H1 (cell line): ENCODE data around the gene PLK4. TPM values are rescaled to one million over a fixed set of nuclear protein-coding genes. Genes with fewer than 3 reads are reported as not detected.
A peak's percentile ranks its signal among the peaks of the same experiment; 100 is the strongest.

Experiments used
- CTCF ChIA-PET: fragments of 300-600 bp; sonication (Branson Sonifier 250); formaldehyde crosslinking; loops from one replicate; lab custom pipeline; 2021; ENCODE audit not compliant: partially characterized antibody; lab: Charles Lee
- POLR2A ChIA-PET: fragments of 300-600 bp; sonication (Branson Sonifier 250); formaldehyde crosslinking; loops from one replicate; lab custom pipeline; 2021; ENCODE audit warnings: inconsistent platforms; ENCODE audit not compliant: partially characterized antibody; lab: Charles Lee
- DNase-seq, 2 experiments: peaks; one replicate each; pipeline versions ENCODE4 v3.0.0 to v3.0.0-alpha.2; 2010 to 2022; ENCODE audit warnings: low spot score in 2 of 2, low read depth in 1 of 2, mixed read lengths in 1 of 2
- FAIRE-seq: peaks from 2 replicates; lab custom pipeline; 2011; peaks lifted over from hg19 to GRCh38; lab: Jason Lieb, UNC
- H2AFZ ChIP-seq: 2 replicates; pipeline ENCODE4 v1.8.1; 2012; ENCODE audit warnings: low read length, inconsistent platforms
- H2AK5ac ChIP-seq: 2 replicates; pipeline ENCODE4 v1.6.1; 2013; ENCODE audit warnings: low read depth, low read length
- H2BK120ac ChIP-seq: replicated peaks from 2 replicates; pipeline ENCODE3; 2013; ENCODE audit warnings: low read depth, low read length, inconsistent platforms
- H2BK12ac ChIP-seq: 2 replicates; pipeline ENCODE4 v1.6.1; 2013; ENCODE audit warnings: low read depth, low read length
- H2BK15ac ChIP-seq: 2 replicates; pipeline ENCODE4 v1.6.1; 2013; ENCODE audit warnings: low read length
- H2BK20ac ChIP-seq: 2 replicates; pipeline ENCODE4 v1.6.1; 2013; ENCODE audit warnings: low read length
- H2BK5ac ChIP-seq: 2 replicates; pipeline ENCODE4 v1.6.1; 2013; ENCODE audit warnings: low read depth, low read length
- H3K14ac ChIP-seq: 2 replicates; pipeline ENCODE4 v1.6.1; 2013; ENCODE audit warnings: inconsistent platforms; ENCODE audit not compliant: insufficient read length
- H3K18ac ChIP-seq: 2 replicates; pipeline ENCODE4 v1.6.1; 2013; ENCODE audit warnings: low read length; ENCODE audit errors: extremely low read depth
- H3K23ac ChIP-seq: 2 replicates; pipeline ENCODE4 v1.6.1; 2013; ENCODE audit warnings: inconsistent platforms; ENCODE audit not compliant: insufficient read length
- H3K23me2 ChIP-seq: 2 replicates; pipeline ENCODE4 v1.6.1; 2013; ENCODE audit warnings: low read depth, low read length
- H3K27ac ChIP-seq: 2 replicates; pipeline ENCODE4 v1.6.1; 2011; ENCODE audit warnings: low read depth, low read length, inconsistent platforms
- H3K27me3 ChIP-seq, 4 experiments: replicated peaks in 1 of 4; 1 replicate in 1 of 4; 2 replicates in 3 of 4; pipeline versions ENCODE4 v1.6.1 to v1.8.1; 2011 to 2013; ENCODE audit warnings: low read length in 3 of 4, mild to moderate bottlenecking in 3 of 4, inconsistent platforms in 2 of 4, mixed read lengths in 2 of 4, moderate library complexity in 1 of 4; ENCODE audit not compliant: control insufficient read depth in 3 of 4, insufficient read depth in 3 of 4; ENCODE audit errors: extremely low read depth in 1 of 4
- H3K36me3 ChIP-seq, 4 experiments: 2 replicates each; pipeline versions ENCODE4 v1.6.1 to v1.8.1; 2011 to 2013; ENCODE audit warnings: mild to moderate bottlenecking in 4 of 4, low read length in 3 of 4, moderate library complexity in 2 of 4, control low read depth in 1 of 4, inconsistent platforms in 1 of 4; ENCODE audit not compliant: insufficient read depth in 4 of 4, control insufficient read depth in 2 of 4
- H3K4ac ChIP-seq: replicated peaks from 2 replicates; pipeline ENCODE3; 2013; ENCODE audit warnings: low read length, low read depth, mixed read lengths, inconsistent platforms; ENCODE audit not compliant: insufficient read length
- H3K4me1 ChIP-seq, 4 experiments: replicated peaks in 1 of 4; 1 replicate in 1 of 4; 2 replicates in 3 of 4; pipeline versions ENCODE4 v1.6.1 to v1.8.1; 2011 to 2013; ENCODE audit warnings: low read length in 3 of 4, inconsistent platforms in 2 of 4, mixed read lengths in 1 of 4; ENCODE audit not compliant: insufficient read depth in 4 of 4, control insufficient read depth in 3 of 4
- H3K4me2 ChIP-seq, 2 experiments: 2 replicates each; pipeline versions ENCODE4 v1.6.1 to v1.8.1; 2011 to 2013; ENCODE audit warnings: low read depth in 2 of 2, low read length in 2 of 2, control low read depth in 1 of 2, inconsistent platforms in 1 of 2, mild to moderate bottlenecking in 1 of 2; ENCODE audit not compliant: insufficient read depth in 1 of 2
- H3K4me3 ChIP-seq, 4 experiments: fragments of 200-600, 300-600 bp in 1 of 4; sonication (generic), shearing (Covaris generic), sonication (Bioruptor Twin) in 1 of 4; 2 replicates each; pipeline versions ENCODE4 v1.5.1 to v1.8.1; 2011 to 2016; ENCODE audit warnings: low read length in 4 of 4, low read depth in 3 of 4, control low read depth in 2 of 4, inconsistent platforms in 2 of 4, mild to moderate bottlenecking in 2 of 4, mixed read lengths in 1 of 4, moderate library complexity in 1 of 4; ENCODE audit not compliant: insufficient read depth in 2 of 4; ENCODE audit errors: extremely low read depth in 1 of 4
- H3K56ac ChIP-seq: replicated peaks from 2 replicates; pipeline ENCODE3; 2013; ENCODE audit warnings: low read depth, mild to moderate bottlenecking, mixed read lengths, low read length, inconsistent platforms; ENCODE audit not compliant: insufficient read length
- H3K79me1 ChIP-seq: 2 replicates; pipeline ENCODE4 v1.6.1; 2013; ENCODE audit warnings: low read depth, low read length, control low read depth
- H3K79me2 ChIP-seq, 2 experiments: 2 replicates each; pipeline versions ENCODE4 v1.6.1 to v1.8.1; 2012 to 2013; ENCODE audit warnings: low read length in 2 of 2, mild to moderate bottlenecking in 2 of 2, inconsistent platforms in 1 of 2; ENCODE audit not compliant: insufficient read depth in 2 of 2, control insufficient read depth in 1 of 2
- H3K9ac ChIP-seq, 4 experiments: replicated peaks in 1 of 4; 1 replicate in 1 of 4; 2 replicates in 3 of 4; pipeline versions ENCODE4 v1.6.1 to v1.8.1; 2011 to 2013; ENCODE audit warnings: low read depth in 3 of 4, low read length in 3 of 4, control low read depth in 2 of 4, mild to moderate bottlenecking in 2 of 4, moderate library complexity in 2 of 4, inconsistent platforms in 1 of 4; ENCODE audit errors: extremely low read depth in 1 of 4
- H3K9me3 ChIP-seq, 2 experiments: 2 replicates each; pipeline versions ENCODE4 v1.6.1 to v1.8.1; 2012 to 2013; ENCODE audit warnings: mild to moderate bottlenecking in 2 of 2, moderate library complexity in 2 of 2, control low read depth in 1 of 2, inconsistent platforms in 1 of 2, low read depth in 1 of 2, low read length in 1 of 2, mixed read lengths in 1 of 2; ENCODE audit not compliant: insufficient read depth in 2 of 2
- H4K20me1 ChIP-seq, 2 experiments: replicated peaks in 1 of 2; 2 replicates each; pipeline versions ENCODE3 to v1.8.1; 2011 to 2013; ENCODE audit warnings: inconsistent platforms in 2 of 2, low read length in 2 of 2, mild to moderate bottlenecking in 1 of 2; ENCODE audit not compliant: insufficient read depth in 2 of 2, control insufficient read depth in 1 of 2
- H4K5ac ChIP-seq: 2 replicates; pipeline ENCODE4 v1.6.1; 2013; ENCODE audit warnings: low read length, low read depth, mixed read lengths, inconsistent platforms; ENCODE audit not compliant: insufficient read length
- H4K8ac ChIP-seq: 2 replicates; pipeline ENCODE4 v1.8.0; 2013; ENCODE audit warnings: mild to moderate bottlenecking, moderate library complexity, low read length, inconsistent platforms; ENCODE audit not compliant: insufficient read depth; ENCODE audit errors: extremely low read depth
- H4K91ac ChIP-seq: replicated peaks from 2 replicates; pipeline ENCODE3; 2013; ENCODE audit warnings: low read length, mixed read lengths, inconsistent platforms; ENCODE audit not compliant: insufficient read length
- ASH2L ChIP-seq: fragments of 200-600, 300-600 bp; sonication (generic); IDR thresholded peaks from one replicate; pipeline ENCODE4 v1.7.1; 2017; ENCODE audit warnings: low read length
- CBX5 ChIP-seq: fragments of 300-800, 300-1000 bp; sonication (generic); IDR thresholded peaks from 2 replicates; pipeline ENCODE4 v1.7.1; 2016; ENCODE audit warnings: antibody characterized with exemption, low read length, low read depth
- CEBPB ChIP-seq: IDR thresholded peaks from 2 replicates; pipeline ENCODE4 v1.6.1; 2012; ENCODE audit warnings: low read depth, low read length
- CHD2 ChIP-seq: IDR thresholded peaks from 2 replicates; pipeline ENCODE4 v1.6.1; 2012; ENCODE audit warnings: low read length, improper control_type of control experiment
- GABPA ChIP-seq: IDR thresholded peaks from 2 replicates; pipeline ENCODE4 v1.6.1; 2011; ENCODE audit warnings: mild to moderate bottlenecking, low read length, moderate library complexity, borderline replicate concordance; ENCODE audit not compliant: insufficient read depth
- GTF2F1 ChIP-seq: IDR thresholded peaks from 2 replicates; pipeline ENCODE4 v1.6.1; 2012; ENCODE audit warnings: low read depth, low read length, improper control_type of control experiment, borderline replicate concordance
- KDM1A ChIP-seq: fragments of 200-600, 300-600 bp; sonication (generic); IDR thresholded peaks from 2 replicates; pipeline ENCODE4 v1.7.1; 2016; ENCODE audit warnings: mild to moderate bottlenecking, low read length, borderline replicate concordance
- RBBP5 ChIP-seq: IDR thresholded peaks from 2 replicates; pipeline ENCODE4 v1.7.1; 2012; ENCODE audit warnings: low read depth, mild to moderate bottlenecking, inconsistent platforms, low read length, moderate library complexity, borderline replicate concordance
- SIX5 ChIP-seq: IDR thresholded peaks from 2 replicates; pipeline ENCODE4 v1.6.1; 2011; ENCODE audit warnings: mild to moderate bottlenecking, low read depth, low read length
- SP2 ChIP-seq: IDR thresholded peaks from 2 replicates; pipeline ENCODE4 v1.6.1; 2012; ENCODE audit warnings: mild to moderate bottlenecking, low read length, inconsistent platforms
- TCF12 ChIP-seq: IDR thresholded peaks from 2 replicates; pipeline ENCODE4 v1.6.1; 2011; ENCODE audit warnings: low read depth, mild to moderate bottlenecking, low read length
- TEAD4 ChIP-seq: IDR thresholded peaks from 2 replicates; pipeline ENCODE4 v1.6.1; 2012; ENCODE audit warnings: low read depth, low read length, inconsistent platforms, mixed read lengths
- WGBS, 2 experiments: shearing (Covaris generic) in 1 of 2; methylation state at CpG; one replicate each; pipeline versions ENCODE4 v1.1.6 to v1.1.7; 2013 to 2015; ENCODE audit warnings: low lambda C conversion rate in 2 of 2, mixed read lengths in 2 of 2, inconsistent platforms in 1 of 2, low coverage in 1 of 2, missing lambda C conversion rate in 1 of 2; ENCODE audit not compliant: insufficient replicate concordance in 2 of 2, insufficient coverage in 1 of 2, insufficient read length in 1 of 2; ENCODE audit errors: extremely low coverage in 1 of 2, missing lambda C conversion rate in 1 of 2; 5-methylcytosine and 5-hydroxymethylcytosine counted together
- polyA plus RNA-seq, 7 experiments: library from polyadenylated mRNA; depleted of rRNA in 3 of 7; stranded (reverse) in 5 of 7; unstranded in 2 of 7; fragments of >200 nt in 5 of 7; fragments of 200-250 nt in 2 of 7; gene quantifications; 1 replicate in 5 of 7; 2 replicates in 1 of 7; 4 replicates in 1 of 7; pipeline versions ENCODE4 v1.2.1 to v1.2.3, GENCODE V29; 2011 to 2013; ENCODE audit warnings: missing spikeins in 2 of 7, mixed read lengths in 2 of 7
- total RNA-seq: library from RNA; stranded (reverse); fragmentation: NEBNext Ultra II Directional; extraction: Animal tissue kit (Norgen Biotek cat#: 25700); gene quantifications from 2 replicates; pipeline ENCODE4 v1.2.1, GENCODE V29; 2021

Gene PLK4
- total and polyA plus RNA-seq, 2 of the 8 experiments (the other 6 are each of a cell fraction or from before 2014, with no cell fraction given), result 23.3 to 35.2 TPM

GRCh38 chr4:127889903-127890302, 9.2 kb downstream of the PLK4 start:
- H3K27me3 ChIP-seq, result no peaks in the 10 kb centered on the region
- H3K4me3 ChIP-seq, result no peak overlapping the region
- no peak overlapping the region for H3K9ac ChIP-seq
- POLR2A ChIA-PET, result interaction anchor here (2.2 kb wide), 1 partner anchor 9 kb away, joined by 7 read pairs; the partner anchor contains the start of gene PLK4
- H2BK5ac ChIP-seq, result no peak overlapping the region
- H4K91ac ChIP-seq, result no peak overlapping the region
- WGBS, 2 experiments, result 93% methylated on average over 3 of the region's 3 CpGs; no CpG with 5 or more reads in 1 of the 2 experiments
- H3K4me1 ChIP-seq, result no peaks in the 10 kb centered on the region
- no peak overlapping the region for H3K14ac ChIP-seq
- H3K79me1 ChIP-seq, result no peaks in the 10 kb centered on the region
- H2AK5ac ChIP-seq, result no peak overlapping the region
- no peak overlapping the region for H3K56ac ChIP-seq
- peaks cover 0 to 1% of the 10 kb centered on the region in 2 experiments for H4K20me1 ChIP-seq
- H2BK12ac ChIP-seq, result no peak overlapping the region
- H3K36me3 ChIP-seq, result peaks cover 19 to 94% (median 59%) of the 10 kb centered on the region in 4 experiments
- no peak overlapping the region for H3K27ac ChIP-seq
- CTCF ChIA-PET, result interaction anchor here (1.0 kb wide), 1 partner anchor 27 kb away, joined by 3 read pairs; no protein-coding TSS in a partner anchor
- H3K4me2 ChIP-seq, result no peak overlapping the region
- no peak overlapping the region for H2BK20ac ChIP-seq
- H2BK15ac ChIP-seq, result no peak overlapping the region
- DNase-seq, result no peak
- no peak overlapping the region for H4K8ac ChIP-seq
- TF ChIP-seq GABPA (no peak), GTF2F1 (no peak), KDM1A (no peak), CEBPB (no peak), CHD2 (no peak), CBX5 (no peak), TEAD4 (no peak), RBBP5 (no peak), SIX5 (no peak), SP2 (no peak), ASH2L (no peak), TCF12 (no peak)
- no peak overlapping the region for H3K23ac ChIP-seq
- H3K79me2 ChIP-seq, result 0 out of 4 replicates have a peak, but pooled peaks cover 0 to 5% of the 10 kb centered on the region in 2 experiments
- no peaks in the 10 kb centered on the region for H3K23me2 ChIP-seq
- H2AFZ ChIP-seq, result no peak overlapping the region
- no peak overlapping the region for H3K4ac ChIP-seq
- no peaks in the 10 kb centered on the region for H3K9me3 ChIP-seq
- H2BK120ac ChIP-seq, result no peak overlapping the region
- peak; percentile 36 for FAIRE-seq
- no peak overlapping the region for H3K18ac ChIP-seq
- H4K5ac ChIP-seq, result no peak overlapping the region
